HG02973 (cell line): ENCODE results near the gene UBE2D2.
"Not testable (repeated sequence)": the region's sequence is repeated elsewhere in the genome, so short reads cannot be mapped to it uniquely, and the experiment has no call there.

ENCODE experiments used
- ATAC-seq: cut with Tn5 transposase; IDR thresholded peaks from one replicate; pipeline ENCODE4 v1.9.1; 2021; ENCODE audit warnings: moderate library complexity; ENCODE audit not compliant: unreplicated experiment

The UBE2D2 gene

DNA sequence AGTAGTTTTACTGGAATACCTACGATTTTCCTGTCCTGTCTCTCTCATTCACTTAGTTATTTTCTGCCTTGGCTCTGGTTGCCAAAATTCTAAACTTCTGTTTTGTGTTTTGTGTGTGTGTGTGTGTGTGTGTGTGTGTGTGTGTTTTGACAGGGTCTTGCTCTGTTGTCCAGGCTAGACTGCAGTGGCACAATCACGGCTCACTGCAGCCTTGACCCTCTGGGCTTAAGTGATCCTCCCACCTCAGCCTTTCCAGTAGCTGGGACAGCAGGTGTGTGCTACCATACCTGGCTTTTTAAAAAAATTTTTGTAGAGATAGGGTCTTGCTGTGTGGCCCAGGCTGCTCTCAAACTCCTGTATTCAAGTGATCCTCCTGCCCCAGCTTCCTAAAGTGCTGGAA is 17.2 kb downstream of the UBE2D2 start:
- no peak for ATAC-seq

DNA sequence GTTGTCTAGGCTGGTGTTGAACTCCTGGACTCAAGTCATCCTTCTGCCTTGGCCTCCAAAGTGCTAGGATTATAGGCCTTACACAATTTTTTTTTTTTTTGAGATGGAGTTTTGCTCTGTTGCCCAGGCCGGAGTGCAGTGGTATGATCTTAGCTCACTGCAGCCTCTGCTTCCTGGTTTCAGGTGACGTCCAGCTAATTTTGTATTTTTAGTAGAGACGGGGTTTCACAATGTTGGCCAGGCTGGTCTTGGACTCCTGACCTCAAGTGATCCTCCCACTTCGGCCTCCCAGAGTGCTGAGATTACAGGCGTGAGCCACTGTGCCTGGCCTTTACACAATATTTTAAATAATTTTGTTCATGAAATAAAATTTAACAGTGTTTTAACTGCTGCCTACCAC is 21.0 kb downstream of the UBE2D2 start:
- not testable (repeated sequence) for ATAC-seq

DNA sequence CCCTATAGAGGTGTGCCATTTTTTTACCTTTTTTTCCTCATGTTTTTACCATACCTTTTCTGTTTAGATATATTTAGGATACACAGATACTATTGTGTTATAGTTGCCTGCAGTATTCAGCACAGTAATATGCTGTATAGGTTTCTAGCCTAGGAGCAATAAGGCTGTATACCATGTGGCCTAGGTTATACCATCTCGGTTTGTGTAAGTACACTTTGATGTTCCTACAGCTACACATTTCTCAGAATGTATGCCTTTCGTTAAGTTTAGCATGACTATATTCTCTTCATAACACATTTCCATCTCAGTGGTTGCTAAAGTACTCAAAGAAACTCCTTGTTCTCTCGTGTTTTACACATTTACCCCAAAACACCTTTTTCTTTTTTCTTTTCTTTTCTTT is 23.0 kb downstream of the UBE2D2 start:
- no peak for ATAC-seq

DNA sequence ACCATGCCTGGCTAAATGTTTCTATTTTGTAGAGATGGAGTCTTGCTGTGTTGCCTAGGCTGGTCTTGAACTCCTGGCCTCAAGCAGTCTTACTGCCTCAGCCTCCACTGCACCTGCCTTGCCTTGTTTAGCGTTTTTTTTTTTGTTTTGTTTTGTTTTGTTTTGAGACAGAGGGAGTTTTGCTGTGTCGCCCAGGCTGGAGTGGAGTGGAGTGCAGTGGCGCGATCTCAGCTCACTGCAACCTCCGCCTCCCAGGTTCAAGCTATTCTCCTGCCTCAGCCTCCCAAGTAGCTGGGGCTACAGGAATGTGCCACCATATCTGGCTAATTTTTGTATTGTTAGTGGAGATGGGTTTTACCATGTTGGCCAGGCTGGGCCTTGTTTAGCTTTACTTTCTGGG is 27.0 kb downstream of the UBE2D2 start:
- ATAC-seq, result not testable (repeated sequence)

DNA sequence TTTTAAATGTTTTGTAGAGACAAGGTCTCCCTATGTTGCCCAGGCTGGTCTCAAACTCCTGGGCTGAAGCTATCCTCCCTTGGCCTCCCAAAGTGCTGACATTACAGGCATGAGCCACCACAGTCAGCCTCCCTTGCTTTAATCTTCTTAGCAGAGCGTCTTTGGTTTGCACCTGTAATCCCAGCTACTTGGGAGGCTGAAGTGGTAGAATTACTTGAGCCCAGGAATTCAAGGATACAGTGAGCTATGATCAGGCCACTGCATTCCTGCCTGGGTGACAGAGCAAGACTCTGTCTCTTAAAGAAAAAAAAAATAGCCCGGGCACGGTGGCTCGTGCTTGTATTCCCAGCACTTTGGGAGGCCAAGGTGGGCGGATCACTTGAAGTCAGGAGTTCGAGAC is 27.8 kb downstream of the UBE2D2 start:
- no peak for ATAC-seq

DNA sequence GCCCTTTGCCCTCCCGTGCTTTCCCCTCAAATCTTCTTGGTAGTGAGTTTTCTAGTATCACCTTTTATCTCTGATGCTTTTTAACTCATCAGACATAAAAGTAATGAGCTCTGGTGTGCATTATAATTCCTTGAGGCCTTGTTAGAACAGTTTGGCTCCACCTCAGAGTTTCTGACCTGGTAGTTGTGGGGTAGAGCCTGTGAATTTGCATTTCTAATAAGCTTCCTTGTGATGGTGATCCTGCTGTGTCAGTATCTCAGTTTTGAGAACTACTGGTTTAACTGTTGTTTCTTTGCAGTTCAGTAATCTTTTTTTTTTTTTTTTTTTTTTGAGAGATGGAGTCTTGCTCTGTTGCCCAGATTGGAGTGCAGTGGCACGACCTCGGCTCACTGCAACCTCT is 31.1 kb downstream of the UBE2D2 start:
- ATAC-seq, result no peak

DNA sequence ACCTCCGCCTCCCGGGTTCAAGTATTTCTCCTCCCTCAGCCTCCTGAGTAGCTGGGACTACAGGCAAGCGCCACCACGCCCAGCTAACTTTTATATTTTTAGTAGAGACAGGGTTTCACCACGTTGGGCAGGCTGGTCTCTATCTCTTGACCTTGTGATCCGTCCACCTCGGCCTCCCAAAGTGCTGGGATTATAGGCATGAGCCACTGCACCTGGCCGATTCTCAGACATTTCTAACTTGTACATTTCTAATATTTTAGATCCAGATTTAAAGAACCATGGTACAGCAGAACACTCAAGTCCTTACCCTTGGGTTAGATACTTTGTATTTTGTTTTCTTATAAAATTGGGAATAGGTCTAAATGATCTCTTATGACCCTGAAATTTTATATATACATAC is 31.9 kb downstream of the UBE2D2 start:
- ATAC-seq, result not testable (repeated sequence)

DNA sequence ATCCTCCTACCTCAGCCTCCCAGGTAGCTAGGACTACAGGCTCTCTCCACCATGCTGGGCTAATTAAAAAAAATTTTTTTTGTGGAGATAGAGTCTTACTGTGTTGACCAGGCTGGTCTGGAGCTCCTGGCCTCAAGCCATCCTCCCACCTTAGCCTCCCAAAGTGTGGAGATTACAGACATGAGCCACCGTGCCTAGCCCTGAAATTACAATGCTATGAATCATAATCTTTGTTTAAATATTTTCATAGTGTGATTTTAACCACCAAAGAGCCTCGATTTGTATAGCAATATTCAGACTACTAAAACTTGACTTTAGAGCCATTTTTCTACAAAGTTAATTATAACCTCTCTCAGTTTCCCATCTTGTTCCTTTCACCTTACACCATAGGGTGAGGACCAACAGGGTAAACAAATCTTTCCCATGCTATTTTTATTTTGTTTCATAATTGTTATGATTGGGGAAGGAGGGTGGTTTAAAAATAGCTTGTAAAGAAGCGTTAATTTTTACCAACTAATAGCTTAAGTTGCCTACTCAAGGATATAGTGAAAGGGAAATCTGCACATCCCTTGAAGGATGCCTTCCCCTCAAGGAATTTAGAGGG is 32.7 kb downstream of the UBE2D2 start:
- ATAC-seq, result no peak

DNA sequence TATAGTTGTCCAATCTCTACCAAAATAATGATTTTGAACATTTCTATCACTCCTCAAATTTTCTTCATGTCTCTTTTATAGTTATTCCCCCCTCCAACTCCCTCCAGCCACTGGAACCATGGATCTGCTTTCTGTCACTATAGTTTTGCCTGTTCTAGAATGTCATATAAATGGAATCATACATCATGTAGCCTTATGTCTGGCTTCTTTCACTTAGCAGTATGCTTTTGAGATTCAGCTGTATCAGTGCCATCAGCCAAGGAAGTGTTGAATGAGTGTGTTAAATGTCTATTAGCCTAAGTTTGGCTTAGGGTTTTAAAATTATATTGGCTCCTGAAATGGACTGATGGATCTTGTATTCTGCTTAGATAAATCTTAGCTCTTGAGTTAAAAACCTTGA is 36.0 kb downstream of the UBE2D2 start:
- no peak for ATAC-seq

DNA sequence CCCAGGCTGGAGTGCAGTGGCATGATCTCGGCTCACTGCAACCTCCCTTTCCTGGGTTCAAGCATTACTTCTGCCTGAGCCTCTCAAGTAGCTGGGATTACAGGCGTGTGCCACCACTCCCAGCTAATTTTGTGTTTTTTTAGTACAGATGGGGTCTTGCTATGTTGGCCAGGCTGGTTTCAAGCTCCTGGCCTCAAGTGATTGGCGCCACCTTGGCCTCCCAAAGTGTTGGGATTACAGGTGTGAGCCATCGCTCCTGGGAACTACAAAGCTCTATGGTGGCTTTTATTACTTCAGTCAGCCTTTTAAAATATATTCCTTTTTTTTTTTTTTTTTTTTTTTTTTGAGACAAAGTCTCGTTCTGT is 37.4 kb downstream of the UBE2D2 start:
- ATAC-seq, result not testable (repeated sequence)

DNA sequence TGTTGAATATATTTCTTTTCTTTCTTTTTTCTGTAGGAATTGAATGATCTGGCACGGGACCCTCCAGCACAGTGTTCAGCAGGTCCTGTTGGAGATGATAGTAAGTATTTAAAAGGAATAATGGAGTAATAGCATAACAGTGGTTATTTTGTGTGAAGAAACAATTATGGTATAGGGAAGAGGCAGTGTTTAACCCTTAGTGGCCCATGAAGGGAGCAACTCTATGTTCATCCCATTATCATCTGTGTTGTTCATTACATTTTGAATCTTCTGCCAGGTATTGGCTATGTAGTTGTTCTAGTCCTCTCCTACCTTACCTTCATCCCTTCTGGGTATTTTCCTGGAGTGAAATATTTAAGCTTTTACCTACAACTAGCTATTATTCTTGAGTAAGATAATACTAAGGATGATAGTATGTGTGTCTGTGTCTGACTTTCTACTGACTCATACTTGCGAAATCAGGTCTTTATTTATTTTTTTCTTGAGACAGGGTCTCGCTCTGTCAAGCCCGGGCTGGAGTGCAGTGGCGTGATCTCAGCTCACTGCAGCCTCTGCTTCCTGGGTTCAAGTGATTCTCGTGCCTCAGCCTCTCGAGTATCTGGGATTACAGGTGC is 39.3 kb downstream of the UBE2D2 start:
- ATAC-seq, result no peak

DNA sequence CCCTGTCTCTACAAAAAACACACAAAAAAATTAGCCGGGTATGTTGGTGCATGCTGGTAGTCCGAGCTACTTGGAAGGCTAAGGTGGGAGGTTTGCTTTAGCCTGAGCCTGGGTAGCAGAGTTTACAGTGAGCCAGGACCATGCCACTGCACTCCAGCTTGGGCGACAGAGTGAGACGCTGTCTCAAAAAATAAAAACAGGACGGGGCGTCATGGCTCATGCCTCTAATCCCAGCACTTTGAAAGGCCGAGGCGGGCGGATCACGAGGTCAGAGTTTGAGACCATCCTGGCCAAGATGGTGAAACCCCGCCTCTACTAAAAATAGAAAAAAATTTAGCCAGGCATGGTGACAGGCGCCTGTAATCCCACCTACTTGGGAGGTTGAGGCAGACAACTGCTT is 40.3 kb downstream of the UBE2D2 start:
- no peak for ATAC-seq

DNA sequence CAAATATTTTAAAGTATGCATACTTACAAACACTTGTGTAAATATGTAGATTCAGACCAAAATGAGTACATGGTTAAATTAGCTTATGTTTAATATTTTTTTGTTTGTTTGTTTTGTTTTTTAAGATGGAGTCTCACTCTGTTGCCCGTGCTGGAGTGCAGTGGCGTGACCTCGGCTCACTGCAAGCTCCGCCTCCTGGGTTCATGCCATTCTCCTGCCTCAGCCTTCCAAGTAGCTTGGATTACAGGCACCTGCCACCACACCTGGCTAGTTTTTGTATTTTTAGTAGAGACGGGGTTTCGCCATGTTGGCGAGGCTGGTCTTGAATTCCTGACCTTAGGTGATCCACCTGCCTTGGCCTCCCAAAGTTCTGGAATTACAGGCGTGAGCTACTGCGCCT is 40.8 kb downstream of the UBE2D2 start:
- ATAC-seq, result not testable (repeated sequence)

DNA sequence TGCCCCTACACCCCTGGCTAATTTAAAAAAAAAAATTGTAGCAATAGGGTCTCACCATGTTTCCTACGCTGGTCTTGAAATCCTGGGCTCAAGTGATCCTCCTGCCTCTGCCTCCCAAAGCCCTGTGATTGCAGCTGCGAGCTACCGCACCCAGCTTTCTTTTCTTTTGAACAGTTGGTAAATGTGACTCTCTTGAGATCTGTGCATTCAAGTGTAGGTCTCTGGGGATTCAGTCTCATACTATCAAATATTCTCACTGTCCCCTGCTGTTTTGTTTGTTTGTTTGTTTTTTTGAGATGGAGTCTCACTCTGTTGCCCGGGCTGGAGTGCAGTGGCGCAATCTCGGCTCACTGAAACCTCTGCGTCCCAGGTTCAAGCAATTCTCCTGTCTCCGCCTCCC is 44.7 kb downstream of the UBE2D2 start:
- no peak for ATAC-seq

DNA sequence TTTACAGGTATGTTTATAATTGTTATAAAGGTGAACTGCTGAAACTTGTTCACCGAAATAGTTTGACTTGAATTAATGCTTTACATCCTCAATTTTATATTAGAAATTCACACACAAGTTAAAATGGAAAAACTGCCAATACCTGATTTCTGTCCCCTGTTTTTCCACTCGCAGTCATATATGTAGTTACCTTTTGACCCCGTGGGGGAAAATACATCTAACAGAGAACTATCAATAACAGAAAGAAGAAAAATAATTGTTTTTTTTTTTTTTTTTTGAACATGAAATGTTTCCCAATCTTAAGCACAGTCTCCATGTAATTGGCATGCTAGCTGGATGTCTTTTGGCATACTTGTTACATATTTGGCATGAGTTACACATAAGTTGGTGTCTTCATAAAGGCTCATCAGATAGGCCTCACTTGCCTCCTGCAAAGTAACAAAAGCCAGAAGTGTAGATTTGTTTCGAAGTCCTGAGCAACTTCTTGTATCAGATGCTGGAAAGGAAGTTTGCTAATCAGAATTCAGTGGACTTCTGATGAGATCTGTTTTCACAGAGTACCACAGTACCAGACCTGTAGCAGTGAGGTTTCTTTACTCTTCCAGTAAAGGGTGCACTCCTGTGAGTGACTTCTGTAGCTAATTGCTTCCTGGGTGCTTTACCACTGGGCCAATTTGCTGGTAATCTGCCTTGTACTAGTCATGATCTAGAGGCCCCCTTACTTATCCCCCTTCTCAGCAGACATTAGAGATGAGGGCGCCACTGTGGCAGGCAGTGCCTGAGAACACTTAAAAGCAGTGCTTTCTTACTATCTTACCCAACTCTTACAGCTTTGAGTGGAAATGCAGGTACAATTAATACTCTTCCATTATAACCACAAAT is 50.8 kb downstream of the UBE2D2 start:
- ATAC-seq, result no peak

DNA sequence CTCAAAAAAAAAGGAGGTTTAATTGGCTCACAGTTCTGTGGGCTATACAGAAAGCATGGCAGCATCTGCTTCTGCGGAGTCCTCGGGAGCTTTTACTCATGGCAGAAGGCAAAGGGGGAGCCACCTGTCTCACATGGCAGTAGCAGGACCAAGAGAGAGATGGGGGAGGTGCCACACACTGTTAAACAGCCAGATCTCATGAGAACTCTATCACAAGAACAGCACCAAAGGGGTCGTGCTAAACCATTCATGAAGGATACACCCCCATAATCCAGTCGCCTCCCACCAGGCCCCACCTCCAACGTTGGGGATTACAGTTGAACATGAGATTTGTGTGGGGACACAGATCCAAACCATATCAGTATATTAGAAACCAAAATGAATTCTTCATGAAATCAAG is 58.7 kb downstream of the UBE2D2 start:
- no peak for ATAC-seq

DNA sequence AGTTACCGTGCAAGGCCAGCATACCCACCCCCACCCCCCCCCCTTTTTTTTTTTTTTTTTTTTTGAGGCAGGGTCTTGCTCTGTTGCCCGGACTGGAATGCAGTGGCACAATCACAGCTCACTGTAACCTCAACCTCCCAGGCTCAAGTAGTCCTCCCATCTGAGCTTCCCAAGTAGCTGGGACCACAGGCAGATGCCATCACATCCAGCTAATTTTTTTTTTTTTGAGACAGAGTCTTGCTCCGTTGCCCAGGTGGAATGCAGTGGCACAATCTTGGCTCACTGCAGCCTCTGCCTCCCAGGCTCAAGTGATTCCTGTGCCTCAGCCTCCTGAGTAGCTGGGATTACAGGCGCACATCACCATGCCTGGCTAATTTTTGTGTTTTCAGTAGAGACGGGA is 64.3 kb downstream of the UBE2D2 start:
- ATAC-seq, result not testable (repeated sequence)

DNA sequence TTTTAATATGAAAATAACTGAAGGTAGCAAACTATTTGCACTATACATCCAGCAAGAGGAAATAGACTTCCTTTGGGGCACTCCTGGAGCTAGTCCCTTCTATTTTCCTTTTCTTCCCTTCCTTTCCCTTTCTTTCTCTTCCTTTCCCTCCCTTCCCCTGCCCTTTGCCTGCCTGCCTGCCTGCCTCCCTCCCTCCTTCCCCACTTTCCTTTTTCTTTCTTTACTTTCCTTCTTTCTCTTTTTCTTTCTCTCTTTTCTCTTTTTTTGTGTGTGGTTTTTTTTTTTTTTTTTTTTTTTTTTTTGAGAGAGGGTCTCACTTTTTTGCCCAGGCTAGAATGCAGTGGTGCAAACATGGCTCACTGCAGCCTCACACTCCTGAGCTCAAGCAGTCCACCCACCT is 69.7 kb downstream of the UBE2D2 start:
- no peak for ATAC-seq

DNA sequence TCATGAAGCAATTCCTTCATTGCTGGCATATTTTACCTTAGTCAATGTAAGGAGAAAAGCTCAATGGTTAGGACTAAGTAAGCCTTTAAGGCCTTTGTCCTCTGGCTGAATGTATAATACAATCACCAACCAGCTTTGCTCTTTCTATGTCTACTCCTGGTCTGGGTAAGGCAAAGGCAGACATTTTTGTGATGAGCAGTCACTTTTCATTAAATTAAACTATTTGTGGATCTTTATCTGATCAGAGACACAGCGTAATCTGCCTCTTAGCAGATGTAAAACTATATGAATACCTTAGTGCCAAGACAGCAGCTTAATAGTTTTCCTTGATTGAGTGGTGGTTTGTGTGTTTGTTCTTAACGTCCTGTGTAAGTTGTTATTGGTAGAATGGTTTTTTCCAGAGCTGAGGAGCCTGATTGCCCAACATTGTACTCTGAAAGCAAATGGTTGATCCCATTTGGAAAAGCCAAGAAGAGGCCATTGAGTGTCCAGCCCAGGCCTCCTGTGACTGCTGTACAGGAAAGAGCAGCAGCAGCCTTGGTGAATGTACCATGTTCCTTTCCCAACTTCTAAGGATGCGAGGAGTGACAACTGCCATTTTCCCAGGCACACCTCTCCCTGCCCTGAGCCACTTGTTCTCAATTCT is 70.5 kb downstream of the UBE2D2 start:
- no peak for ATAC-seq

DNA sequence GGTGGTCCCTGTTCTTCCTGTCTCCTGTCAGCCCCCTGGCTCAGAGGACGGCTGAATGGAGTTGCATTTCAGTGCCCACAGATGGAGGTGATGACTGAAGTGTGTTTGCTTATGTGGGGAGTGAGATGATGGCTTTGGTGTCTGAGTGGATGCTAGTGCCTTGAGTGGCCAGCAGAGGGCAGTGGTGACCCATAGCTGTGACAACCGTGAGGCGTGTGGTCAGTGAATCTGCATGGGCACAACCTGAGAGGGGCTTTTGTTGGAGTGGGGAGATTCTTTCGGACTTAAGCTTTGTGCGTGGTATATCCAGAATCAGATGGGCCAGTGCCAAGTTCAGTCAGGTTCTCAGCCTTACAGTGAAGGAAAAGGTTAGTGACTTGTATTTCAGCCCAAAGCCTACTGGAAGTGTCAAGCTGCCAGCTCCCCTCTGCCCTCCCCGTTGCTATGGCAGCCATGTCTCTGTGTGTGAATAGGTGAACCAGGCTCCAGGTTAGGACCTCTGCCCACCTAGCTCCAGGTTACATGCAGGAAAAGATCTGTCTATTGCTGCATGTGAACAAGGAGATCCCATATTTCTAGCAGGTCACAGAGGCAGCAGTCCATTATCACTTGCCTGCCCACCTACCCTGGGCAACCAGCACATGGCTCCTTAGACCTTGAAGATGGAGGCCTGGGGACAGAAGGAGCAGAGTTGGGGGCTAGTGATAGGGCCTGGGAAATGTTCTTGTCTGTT is 72.3 kb downstream of the UBE2D2 start:
- ATAC-seq, result peak; percentile 19

DNA sequence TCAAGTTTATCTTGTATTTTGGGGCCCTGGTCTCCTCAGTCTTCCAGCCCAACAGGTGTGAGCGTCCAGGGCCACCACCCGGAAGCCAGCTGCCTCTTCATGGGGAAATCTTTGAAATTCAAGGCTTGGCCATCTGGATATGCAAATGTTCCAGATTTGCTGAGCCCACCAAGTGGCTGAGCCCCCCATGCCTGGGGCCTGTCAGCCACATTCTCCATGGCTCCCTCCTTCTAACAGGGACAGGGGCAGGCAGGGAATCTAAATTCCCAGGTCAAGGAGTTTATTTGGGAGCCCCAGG is 72.8 kb downstream of the UBE2D2 start:
- ATAC-seq, result no peak
